ENCODE data around the gene GRID1. TPM values are rescaled to one million over a fixed set of nuclear protein-coding genes. Genes with fewer than 3 reads are reported as not detected.

Gene GRID1
- total RNA-seq, 1 donor from 2014 or later = 0.20 TPM

DNA sequence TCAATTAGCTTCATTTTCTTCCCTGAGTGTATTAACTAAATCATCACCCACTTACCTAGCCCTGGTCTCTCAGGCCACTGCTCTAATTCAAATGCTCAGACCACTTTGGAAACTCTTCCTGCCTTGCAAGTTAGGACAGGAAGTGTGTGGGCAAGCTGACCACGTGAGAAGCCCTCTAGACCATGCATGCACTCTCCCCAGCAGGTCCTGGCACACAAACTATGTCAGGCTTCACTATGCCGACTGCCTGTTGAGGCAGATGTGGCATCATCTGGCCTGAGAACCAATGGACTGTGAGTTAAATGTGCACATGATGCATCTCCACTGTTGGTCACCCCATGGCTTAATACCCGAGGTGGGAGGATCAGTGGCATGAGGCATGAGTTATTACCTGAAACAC, 439.6 kb downstream of the GRID1 start:
- DNase-seq (ENCODE audit: low read depth) = no peak

DNA sequence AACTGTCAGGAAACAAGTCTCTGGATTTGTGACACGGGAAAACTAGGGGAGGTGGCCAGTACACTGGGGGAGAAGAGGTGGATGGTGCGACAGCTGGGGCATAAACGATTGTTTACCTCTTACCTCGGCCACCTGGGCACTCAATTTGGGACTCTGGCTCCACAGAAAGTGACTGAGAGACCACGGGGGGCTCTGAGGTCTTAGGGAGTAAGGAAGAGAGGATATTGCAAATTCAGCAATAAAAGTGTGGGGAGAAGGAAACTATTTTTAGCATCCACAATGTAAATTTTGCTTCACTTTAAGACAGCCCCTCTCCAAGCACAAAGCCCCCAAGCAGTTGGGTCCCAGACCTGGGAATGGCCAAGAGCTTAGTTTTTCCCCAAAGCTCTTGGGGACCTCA, 440.5 kb downstream of the GRID1 start:
- no peak for DNase-seq (ENCODE audit: low read depth)

DNA sequence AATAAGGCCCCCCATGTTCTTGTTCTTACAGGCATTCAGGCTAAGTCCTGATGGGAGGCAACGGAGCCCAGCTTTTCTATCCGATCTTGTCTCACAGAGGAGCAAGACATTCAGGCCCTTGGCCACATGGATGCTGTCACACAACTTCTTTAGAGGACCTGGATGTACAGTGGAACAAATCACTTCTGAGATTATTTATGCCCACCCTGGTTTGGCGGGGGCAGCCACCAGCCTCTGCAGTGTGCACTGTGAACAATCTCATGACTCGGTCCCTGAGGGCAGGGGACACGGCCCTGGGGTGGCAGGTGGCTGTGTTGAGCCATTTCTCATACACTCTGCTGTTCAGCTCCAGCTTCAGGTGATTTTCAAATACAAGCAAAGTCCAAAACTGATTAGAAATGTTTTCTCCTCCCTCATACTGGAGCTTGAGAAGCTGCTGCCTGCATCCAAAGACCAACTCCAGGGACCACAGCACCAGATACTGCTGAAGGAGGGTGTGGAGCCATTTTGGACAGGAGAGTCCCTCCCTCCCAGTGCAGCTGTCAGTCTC, 441.3 kb downstream of the GRID1 start:
- DNase-seq (ENCODE audit: low read depth) = no peak

DNA sequence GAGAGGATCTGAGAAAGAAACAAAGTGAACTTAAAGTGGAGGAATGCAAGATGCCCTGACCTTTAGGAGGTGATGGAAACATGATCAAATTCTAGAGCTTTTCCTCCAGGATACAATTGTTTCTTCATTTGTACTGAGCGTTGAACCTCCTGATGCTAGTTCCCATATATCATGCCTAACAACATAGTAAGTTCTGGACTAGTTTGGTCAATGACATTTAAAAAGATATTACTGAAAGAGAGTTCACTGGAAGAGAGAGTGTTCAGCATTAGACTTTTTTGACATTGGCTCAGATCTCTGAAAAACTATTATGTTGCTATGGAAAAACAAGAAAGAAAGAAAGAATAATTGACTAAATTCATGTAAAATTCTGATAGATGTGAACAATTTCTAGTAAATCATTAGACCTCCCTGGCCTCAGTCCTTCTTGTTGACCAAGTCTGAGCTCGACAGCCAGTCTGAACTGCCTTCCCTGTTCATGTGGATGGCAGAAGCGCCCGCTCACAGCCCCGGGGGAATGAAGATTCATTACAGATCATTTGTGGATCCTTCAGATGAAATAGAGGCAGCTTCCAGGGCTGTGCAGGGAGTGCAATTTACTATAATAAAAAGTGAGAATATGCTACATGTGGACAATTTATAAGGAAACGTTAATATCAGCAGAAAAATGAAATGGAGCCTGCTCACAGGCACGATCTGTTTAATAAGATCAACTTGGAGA, 442.1 kb downstream of the GRID1 start:
- DNase-seq (ENCODE audit: low read depth) = no peak

DNA sequence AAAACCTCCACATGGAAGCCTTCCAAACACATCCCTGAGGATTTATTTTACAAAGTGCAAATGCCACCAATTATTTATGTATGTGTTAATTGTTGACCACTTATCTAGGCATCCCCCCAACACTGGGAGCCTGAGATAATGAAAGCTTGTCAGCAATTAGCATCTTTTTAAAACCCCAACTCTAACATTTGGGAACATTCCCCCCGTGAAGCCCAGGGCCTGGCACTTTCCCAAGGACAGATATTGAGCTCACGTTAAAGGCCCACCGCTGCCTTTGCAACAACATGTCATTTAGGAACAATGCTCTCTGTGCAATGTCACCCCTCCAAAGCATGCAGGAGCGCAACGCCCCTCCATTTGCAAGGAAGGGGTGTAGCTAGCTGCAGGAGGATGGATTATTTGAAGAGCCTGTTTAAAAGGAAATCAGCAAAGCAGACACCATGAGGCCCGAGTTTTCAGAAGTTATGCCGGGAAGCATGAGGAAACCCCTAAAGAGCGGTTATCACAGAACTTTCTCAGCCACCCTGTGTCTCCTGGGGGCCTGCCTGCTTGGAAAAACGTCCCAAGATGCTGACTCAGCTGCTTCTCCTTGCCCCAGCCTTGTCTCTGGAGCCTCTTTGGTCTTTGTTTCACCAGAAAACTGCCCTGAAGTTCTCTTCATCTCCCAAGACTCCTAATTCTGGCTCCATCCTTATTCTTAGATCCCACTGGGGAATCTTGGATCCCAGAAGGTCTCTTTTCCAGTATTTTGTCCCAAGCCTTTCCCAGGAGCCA, 444.1 kb downstream of the GRID1 start:
- no peak for DNase-seq (ENCODE audit: low read depth)

DNA sequence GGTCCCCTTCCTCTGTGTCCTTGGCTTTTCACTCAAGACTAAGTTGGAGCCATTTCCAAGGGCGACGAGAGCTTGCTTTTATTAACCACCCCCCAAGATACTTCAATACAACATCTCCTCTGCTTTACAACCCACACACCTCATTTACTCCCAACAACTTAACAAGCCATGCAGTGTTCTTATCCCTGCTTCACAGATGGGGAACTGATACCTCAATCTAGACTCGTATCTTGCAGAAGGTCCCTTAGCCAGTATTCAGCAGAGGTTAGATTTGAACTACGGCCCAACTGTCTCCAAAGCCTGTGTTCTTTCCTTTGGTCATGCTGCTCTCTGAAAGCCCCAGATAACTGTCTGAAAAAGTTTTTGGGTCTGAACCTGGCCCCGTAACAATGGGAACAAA, 444.8 kb downstream of the GRID1 start:
- no peak for DNase-seq (ENCODE audit: low read depth)

DNA sequence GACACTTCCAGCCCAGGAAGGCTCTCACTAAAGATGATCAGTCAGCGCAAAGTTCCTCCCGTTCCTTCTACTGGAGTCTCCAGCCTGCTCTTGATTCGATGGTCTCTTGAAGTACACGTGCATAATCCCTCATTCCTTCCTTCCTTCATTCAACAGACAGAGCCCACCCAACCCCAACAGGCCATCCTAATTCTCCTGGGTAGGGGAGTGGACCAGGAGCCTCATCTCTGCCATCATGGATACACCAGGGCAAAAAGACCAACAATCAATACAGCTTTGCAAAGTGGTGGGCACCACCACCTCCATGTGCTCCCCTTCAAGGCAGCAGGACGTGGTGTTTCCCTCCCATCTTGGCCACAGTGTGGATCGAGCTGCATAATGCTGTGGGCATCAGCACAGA, 446.3 kb downstream of the GRID1 start:
- no peak for DNase-seq (ENCODE audit: low read depth)

DNA sequence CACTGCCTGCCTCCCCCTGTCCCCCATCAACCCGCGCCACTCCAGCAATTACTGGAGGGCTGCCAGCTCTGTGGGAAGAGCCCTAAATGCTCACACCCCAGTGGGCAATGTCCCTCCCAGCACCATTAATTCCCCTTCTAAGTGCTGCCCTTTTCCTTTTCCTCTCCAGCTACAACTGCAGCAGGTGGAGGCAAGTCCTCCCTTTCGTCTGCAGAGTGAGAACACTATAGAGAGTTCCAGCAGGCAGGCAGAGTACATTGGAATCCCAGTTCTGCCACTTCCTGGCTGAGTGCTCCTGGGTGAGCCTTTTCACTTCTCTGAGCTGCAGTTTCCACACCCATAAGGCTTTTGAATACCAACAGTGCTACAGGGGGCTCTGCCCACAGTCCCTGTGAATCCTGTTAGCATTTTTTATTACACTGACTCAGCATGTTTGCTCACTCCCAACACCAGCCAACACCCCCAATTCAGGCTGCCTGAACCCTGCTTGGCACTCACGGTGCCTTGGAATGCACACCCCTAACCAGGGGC, 447.0 kb downstream of the GRID1 start:
- no peak for DNase-seq (ENCODE audit: low read depth)

DNA sequence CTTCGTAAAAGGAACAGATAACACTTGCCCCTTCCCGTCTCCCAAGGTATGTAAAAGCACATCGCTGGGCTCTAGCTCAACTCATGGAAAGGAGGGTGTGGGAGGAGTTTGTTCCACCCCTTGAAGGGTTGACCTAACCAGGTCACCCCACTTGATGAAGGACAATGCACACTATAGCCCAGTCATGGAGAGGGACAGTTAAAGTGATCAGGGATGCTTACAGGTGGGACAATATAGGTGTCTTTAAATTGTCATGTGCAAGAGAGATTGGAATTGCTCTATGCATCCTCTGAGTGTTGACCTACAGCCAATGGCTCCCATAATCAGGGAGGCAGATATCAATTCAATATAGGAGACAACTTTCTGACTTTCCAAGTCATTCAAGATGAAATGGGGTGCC, 448.2 kb downstream of the GRID1 start:
- no peak for DNase-seq (ENCODE audit: low read depth)

DNA sequence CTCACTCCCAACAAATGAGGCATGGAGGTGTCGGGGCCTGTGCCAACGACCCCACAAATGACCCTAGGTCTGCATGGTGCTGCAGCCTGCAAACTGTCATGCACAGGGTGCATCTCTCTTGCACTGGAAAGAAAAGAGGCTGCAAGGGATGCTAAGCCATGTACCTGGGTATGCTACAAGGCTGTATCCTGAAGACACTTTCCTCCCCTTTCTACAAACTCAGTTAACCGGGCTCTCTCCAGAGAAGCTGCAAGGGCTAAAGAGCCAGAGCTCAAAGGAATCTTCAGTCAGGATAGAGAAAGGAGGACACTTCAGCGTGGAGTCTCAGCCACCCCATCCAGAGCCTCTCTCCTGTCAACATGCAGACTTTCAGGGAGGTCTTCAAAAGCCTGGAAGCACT, 449.0 kb downstream of the GRID1 start:
- no peak for DNase-seq (ENCODE audit: low read depth)

DNA sequence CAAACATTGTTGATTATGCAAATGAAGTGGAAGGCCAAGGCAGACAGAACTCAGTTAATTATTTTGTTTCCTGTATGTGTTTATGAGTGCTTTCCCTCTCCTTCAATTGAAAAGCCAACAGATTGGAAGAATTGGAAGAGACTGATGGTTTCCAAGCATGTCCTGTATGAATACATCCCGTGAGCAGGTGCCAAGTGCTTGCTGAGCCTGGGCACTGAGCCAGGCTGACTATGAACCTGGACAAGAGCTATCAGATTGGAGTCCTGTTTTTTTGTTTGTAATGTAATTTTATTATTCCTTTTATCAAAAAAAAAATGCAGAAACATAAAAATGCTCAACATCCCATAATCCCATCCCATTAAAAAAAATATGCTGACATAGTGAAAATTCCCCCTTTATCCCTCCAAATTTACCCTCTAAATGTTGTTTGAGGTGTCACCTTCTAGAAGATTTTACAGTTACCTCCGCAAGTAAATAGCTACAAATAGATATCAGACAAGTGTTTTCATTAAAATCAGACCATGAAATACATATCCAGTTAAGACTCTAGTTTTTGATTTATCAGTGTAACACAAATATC, 449.5 kb downstream of the GRID1 start:
- no peak for DNase-seq (ENCODE audit: low read depth)

DNA sequence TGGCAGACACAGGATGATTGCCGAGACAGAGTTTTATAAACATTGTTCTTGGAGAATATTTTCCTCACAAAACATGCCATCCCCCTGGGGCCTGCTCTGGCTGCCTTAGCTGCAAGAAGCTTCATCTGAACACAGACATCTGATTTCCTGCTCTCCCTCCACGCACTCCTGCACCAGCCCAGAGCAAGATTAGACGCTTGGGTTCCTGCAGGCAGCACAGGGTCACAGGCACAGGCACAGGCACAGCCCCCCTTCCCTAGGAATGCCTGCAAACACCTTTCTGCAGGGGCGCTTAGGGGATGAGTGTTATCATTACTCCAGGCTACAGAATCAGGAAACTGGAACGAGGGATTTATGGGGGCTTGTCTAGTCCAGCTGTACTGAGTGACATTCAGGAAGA, 450.3 kb downstream of the GRID1 start:
- no peak for DNase-seq (ENCODE audit: low read depth)

DNA sequence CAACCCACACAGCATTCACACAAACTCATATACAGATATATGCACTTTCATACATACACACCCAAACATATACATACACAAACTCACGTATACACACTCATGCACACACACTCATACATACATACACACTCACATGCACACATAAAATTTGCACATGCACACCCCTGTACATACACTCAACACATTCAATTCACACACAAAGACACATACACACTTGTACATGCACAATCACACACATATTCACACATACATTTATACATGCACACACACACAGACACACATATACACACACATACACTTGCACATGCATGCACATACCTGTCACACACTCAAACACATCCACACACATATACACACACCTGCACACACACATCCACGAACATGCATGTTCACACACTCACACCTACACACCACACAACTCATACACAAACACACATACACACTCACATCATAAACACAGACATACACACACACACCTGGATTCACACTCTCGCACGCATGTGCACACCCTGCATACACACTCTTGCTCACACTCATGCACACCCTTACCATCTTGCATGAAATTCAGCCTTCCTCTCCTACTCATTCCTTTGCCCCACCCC, 451.2 kb downstream of the GRID1 start:
- no peak for DNase-seq (ENCODE audit: low read depth)

DNA sequence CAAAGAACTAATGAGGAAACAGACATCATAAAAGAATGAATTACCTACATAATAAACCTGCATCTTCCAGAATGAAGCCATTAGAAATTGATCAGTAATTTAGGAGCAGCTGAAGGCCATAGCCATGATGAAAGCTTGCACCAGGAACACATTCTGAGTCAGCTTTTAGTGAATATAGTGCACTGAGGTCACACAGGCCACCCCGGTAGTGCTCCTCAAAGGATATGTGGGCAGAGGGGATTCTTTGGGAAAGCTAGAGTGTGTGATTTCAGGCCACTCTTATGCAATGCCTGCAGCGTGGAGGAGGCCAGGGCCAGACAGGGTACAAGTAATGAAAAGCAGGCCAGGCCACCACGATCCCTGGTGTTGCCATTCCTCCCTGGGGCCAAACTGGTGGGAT, 451.9 kb downstream of the GRID1 start:
- no peak for DNase-seq (ENCODE audit: low read depth)

DNA sequence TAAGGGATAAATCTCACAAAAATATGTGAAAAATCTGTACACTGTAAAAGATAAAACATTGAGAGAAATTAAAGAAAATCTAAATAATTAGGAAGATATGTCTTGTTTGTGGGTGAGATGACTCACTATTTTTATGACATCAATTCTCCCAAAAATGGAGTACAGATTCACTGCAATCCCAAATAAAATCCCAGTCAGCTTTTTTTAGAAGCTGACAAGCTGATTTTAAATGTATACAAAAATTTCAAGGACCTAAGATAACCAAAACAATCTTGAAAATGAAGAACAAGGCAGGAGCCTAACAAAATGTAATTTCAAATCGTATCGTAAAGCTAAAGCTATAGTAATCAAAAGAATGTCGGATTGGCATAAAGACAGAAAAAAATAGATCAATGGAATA, 458.1 kb downstream of the GRID1 start:
- DNase-seq (ENCODE audit: low read depth) = no peak

DNA sequence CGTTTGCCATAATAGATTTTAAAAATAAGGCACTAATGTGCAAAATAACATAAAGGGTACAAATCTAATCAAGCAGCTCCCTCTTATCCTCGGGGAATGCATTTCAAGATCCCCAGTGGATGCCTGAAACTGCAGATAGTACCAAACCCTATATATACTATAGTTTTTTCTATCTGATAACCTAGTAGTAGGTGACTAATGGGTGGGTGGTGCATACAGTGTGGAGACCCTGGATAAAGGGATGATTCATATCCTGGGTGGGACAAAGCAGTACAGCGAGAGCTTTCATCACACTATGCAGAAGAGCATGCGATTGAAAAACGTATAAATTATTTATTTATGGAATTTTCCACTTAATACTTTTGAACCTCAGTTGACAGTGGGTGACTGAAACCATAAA, 464.5 kb downstream of the GRID1 start:
- DNase-seq (ENCODE audit: low read depth) = no peak

DNA sequence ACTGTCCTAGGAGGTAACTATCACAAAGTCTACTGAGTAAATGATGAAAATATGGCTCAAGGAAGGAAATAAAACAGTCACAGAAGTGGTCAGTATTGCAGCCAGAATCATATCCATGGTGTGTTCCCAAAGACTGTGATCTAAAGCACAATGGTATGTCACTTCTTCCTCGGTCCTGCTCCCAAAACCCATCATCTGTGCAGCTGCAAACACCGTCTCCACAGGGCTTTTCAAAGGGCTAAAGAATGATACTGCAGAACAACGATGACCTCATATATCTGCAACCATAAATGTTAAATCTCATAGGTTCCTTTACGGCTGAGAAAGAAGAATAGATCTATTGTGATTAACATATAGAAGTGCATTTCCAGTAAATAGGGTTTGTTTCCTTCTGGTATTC, 465.0 kb downstream of the GRID1 start:
- DNase-seq (ENCODE audit: low read depth) = no peak

DNA sequence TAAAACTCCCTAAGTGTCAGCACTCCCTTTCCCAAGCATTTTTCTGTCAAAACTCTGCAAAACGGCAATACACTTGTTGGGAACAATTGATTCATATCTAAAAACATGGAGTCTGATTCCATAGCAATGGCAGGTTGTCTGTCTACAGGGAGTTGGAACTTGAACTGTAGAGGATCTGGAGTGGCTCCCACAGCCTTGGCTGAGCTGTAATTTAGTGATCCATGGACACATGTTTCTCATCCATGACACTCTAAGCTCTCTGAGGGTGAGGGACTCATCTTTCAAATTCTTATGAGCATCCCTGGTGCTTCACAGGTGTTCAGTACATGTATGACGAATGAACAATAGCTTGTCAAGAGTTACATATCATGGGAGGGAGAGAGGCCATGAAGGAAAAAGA, 466.1 kb downstream of the GRID1 start:
- no peak for DNase-seq (ENCODE audit: low read depth)

DNA sequence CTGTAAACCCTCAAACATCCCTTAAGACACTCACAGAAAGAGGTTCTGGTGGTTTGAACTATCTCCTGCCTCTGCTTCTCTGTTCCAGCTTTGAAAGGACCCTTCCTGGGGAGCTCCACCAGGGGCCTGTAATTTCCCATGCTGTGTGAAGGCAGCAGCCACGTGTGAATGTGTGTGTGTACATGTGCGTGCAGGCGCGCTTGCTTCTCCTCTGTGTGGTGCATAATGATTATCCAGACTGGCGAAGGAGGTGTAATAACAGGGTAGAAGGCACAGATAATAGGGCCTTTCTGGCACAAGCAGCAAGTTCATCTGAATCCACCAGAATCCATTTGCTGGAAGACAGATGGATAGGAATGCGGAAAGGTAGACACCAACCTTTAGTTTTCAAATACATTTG, 466.5 kb downstream of the GRID1 start:
- no peak for DNase-seq (ENCODE audit: low read depth)

DNA sequence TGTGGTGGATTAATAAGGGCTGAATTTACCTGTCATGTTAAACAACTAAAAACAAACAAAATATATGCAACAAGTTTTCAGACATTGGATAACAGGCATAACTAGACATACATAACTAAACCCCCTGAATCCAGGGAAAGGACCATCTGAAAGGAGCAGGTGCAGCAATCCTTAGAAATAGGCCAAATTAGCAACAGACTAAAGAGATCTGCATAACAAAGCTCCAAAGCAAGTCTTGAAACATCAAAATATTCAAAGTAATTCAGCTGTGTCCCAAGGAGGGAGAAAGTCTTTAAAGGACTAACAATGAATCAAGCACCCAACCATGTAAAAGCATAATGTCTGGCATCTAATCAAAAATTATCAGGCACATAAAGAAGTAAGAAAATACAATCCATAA, 475.1 kb downstream of the GRID1 start:
- DNase-seq (ENCODE audit: low read depth) = no peak

DNA sequence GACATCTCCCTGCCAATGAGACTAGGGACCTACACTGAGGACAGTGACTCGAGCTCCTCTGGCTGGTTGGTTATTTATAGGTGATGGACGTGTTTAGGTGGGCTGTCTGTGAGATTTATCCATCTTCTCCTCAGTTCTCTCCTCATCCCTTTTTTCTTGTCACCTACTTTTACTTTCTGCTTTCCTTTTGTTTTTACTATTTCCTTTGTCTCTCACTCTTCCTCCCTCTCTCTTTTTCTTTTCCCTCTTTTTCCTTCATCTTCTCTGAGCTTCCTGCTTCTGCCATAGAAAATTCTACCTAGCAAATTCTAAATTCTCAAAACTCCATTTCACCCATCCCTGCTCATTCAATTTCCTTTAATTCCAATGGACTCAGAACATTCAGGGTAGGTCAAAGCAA, 478.0 kb downstream of the GRID1 start:
- no peak for DNase-seq (ENCODE audit: low read depth)

DNA sequence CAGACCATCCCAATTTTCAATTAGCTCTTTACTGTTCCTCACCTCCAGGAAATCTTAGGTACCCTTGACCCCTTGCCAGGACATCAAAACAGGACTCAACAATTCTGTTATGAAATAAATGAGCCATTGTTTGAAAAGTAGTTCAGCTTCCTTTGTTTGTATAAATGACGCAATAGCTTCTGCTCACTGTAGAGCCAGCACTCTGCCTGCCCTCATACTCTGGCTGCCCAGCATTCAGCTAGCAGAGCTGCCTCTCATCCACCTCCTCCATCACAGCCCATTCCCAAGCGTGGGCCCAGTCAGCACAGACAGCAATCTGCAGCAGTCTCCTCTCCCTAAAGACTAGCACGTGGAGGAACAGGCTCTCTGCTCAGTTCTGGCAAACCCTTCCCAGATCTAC, 478.6 kb downstream of the GRID1 start:
- no peak for DNase-seq (ENCODE audit: low read depth)
